PC-3 (cell line): Measurements from ENCODE around the gene MAML3.

ENCODE experiments used
- CTCF ChIP-seq: fragments of 300-600 bp; sonication (generic); conservative IDR thresholded peaks from 2 replicates; pipeline ENCODE4 v1.5.1; 2017; ENCODE audit warnings: antibody characterized with exemption, low read depth, mild to moderate bottlenecking, low read length
- EZH2 ChIP-seq: fragments of 300-600 bp; sonication (generic); IDR thresholded peaks from one replicate; pipeline ENCODE4 v1.6.1; 2017; ENCODE audit warnings: antibody characterized with exemption, mild to moderate bottlenecking, low read length; ENCODE audit not compliant: unreplicated experiment
- EZH2phosphoT487 ChIP-seq: fragments of 300-600 bp; sonication (generic); IDR thresholded peaks from 2 replicates; pipeline ENCODE4 v1.6.1; 2018; ENCODE audit warnings: mild to moderate bottlenecking, antibody characterized with exemption, low read length, borderline replicate concordance

GRCh38 chr4:139808808-139809756 lies 344.9 kb downstream of the MAML3 start:
- TF ChIP-seq EZH2, result no peak
- no peak for TF ChIP-seq CTCF
- no peak for TF ChIP-seq EZH2phosphoT487
